C4-2B (cell line): ENCODE measurements around the gene FAM193A.

Source experiments
- ZFX ChIP-seq: fragments of 450-650 bp; IDR thresholded peaks from 2 replicates; pipeline ENCODE4 v1.6.1; 2017
- TF ChIP-seq, protein P1 (sequence below): fragments of 450-650 bp; conservative IDR thresholded peaks from 2 replicates; pipeline ENCODE4 v1.5.1; 2017; ENCODE audit warnings: mild to moderate bottlenecking

DNA sequence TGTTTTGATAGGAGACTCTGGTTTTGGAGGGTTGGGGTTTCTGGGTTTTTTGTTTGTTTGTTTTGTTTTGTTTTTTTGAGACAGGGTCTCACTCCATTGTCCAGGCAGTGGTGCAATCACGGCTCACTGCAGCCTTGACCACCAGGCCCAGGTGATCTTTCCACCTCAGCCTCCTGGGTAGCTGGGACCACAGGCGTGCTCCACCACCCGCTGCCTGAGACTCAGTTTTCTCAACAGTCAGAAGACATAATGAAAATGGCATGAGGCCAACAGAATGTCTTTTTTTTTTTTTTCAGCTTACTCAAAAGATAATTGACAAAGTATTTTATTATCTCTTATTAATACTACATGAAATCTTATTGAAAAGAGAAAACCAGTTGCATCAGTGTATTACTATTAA, 187.3 kb downstream of the FAM193A start:
- TF ChIP-seq, protein P1, sequence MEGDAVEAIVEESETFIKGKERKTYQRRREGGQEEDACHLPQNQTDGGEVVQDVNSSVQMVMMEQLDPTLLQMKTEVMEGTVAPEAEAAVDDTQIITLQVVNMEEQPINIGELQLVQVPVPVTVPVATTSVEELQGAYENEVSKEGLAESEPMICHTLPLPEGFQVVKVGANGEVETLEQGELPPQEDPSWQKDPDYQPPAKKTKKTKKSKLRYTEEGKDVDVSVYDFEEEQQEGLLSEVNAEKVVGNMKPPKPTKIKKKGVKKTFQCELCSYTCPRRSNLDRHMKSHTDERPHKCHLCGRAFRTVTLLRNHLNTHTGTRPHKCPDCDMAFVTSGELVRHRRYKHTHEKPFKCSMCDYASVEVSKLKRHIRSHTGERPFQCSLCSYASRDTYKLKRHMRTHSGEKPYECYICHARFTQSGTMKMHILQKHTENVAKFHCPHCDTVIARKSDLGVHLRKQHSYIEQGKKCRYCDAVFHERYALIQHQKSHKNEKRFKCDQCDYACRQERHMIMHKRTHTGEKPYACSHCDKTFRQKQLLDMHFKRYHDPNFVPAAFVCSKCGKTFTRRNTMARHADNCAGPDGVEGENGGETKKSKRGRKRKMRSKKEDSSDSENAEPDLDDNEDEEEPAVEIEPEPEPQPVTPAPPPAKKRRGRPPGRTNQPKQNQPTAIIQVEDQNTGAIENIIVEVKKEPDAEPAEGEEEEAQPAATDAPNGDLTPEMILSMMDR, result no peak
- no peak for TF ChIP-seq ZFX
